Aorta (tissue), 5 donors: Measurements from ENCODE around the gene MANF. TPM values are rescaled to one million over a fixed set of nuclear protein-coding genes. Genes with fewer than 3 reads are reported as not detected.
A peak's percentile ranks its signal among the peaks of the same experiment; 100 is the strongest.

Source experiments
- ATAC-seq: fragments of 200-7000 bp; cut with Tn5 transposase; one replicate; pipeline ENCODE4 v1.9.1; 2022; ENCODE audit warnings: moderate library complexity; ENCODE audit not compliant: low FRiP score
- DNase-seq, 2 donors: peaks; one replicate each; pipeline ENCODE4 v3.0.0-alpha.2; 2020
- H3K27ac ChIP-seq, 2 donors: one replicate each; pipeline ENCODE4 v1.5.1; 2013; ENCODE audit warnings: low read length in 2 of 2, mild to moderate bottlenecking in 2 of 2, moderate library complexity in 2 of 2, control low read depth in 1 of 2, inconsistent platforms in 1 of 2, low read depth in 1 of 2
- H3K27me3 ChIP-seq, 2 donors: one replicate each; pipeline ENCODE4 v1.6.1; 2013; ENCODE audit warnings: control low read depth in 1 of 2, low read length in 1 of 2, mild to moderate bottlenecking in 1 of 2, moderate library complexity in 1 of 2; ENCODE audit not compliant: insufficient read depth in 2 of 2, control insufficient read depth in 1 of 2
- H3K36me3 ChIP-seq, 2 donors: one replicate each; pipeline ENCODE4 v1.6.1; 2013; ENCODE audit warnings: control low read depth in 1 of 2, low read length in 1 of 2, mild to moderate bottlenecking in 1 of 2; ENCODE audit not compliant: insufficient read depth in 2 of 2, control insufficient read depth in 1 of 2
- H3K4me1 ChIP-seq, 2 donors: one replicate each; pipeline ENCODE4 v1.6.1; 2013; ENCODE audit warnings: low read length in 2 of 2, control low read depth in 1 of 2, mild to moderate bottlenecking in 1 of 2, moderate library complexity in 1 of 2; ENCODE audit not compliant: insufficient read depth in 2 of 2, control insufficient read depth in 1 of 2
- H3K4me3 ChIP-seq, 2 donors: one replicate each; pipeline ENCODE4 v1.5.1; 2013; ENCODE audit warnings: low read length in 2 of 2, control low read depth in 1 of 2, mild to moderate bottlenecking in 1 of 2
- H3K9me3 ChIP-seq: one replicate; pipeline ENCODE4 v1.6.1; 2013; ENCODE audit warnings: mild to moderate bottlenecking, low read length; ENCODE audit not compliant: control insufficient read depth
- WGBS, 2 donors: extraction: QIAGEN DNeasy Blood & Tissue Kit; methylation state at CpG; one replicate each; pipeline ENCODE4 v1.1.7; 2013; 5-methylcytosine and 5-hydroxymethylcytosine counted together
- intact Hi-C, 2 donors: fragments of 100-400 bp; cut with DNase I; formaldehyde crosslinking; loops; one replicate each; pipeline versions ENCODE4 v1.14.2 to v1.15.0; 2022
- long read RNA-seq, 2 donors: library from polyadenylated mRNA; unstranded; transcript quantifications; one replicate each; pipeline ENCODE4 v2.0.0, GENCODE V29; 2020 to 2021
- polyA plus RNA-seq, 2 donors: library from polyadenylated mRNA; stranded (reverse); fragments of 200-250 nt; gene quantifications; one replicate each; pipeline ENCODE4 v1.2.3, GENCODE V29; 2013
- total RNA-seq, 2 donors: library from RNA; stranded (reverse); fragmentation: NEBNext Ultra II Directional; extraction: Animal tissue kit (Norgen Biotek cat#: 25700); gene quantifications; one replicate each; pipeline ENCODE4 v1.2.1, GENCODE V29; 2021
- donor health status: healthy with polysubstance abuse.
- donor health status: Bipolar disorder and iron deficiency.
- donor health status: DM: no; HTN: no; CAD: no.
- donor health status: DM: no; HTN: no; CAD: no.
- donor health status: DM: yes; HTN: yes; CAD: no.

MANF gene
- total RNA-seq (100 to 1,000 TPM in 1 of 2 donors, 10 to 100 TPM in 1; 78.9 to 108 TPM), polyA plus RNA-seq (10 to 100 TPM; 47.7 to 67.1 TPM)
- long read RNA-seq, donor 1, transcript MANF-204 (4 exons, 1,153 nt) = major isoform, 8 of 13 reads
- long read RNA-seq, donor 1, partial matches to known transcripts = 2 of 13 reads
- long read RNA-seq, donor 1, other reads (novel, unspliced or antisense) = 1 of 13 reads
- long read RNA-seq, donor 2, transcript MANF-204 (4 exons, 1,153 nt) = major isoform, 10 of 15 reads
- long read RNA-seq, donor 2, partial matches to known transcripts = 0 of 15 reads
- long read RNA-seq, donor 2, other reads (novel, unspliced or antisense) = 5 of 15 reads

- Histone ChIP-seq H3K4me1 (peaks cover 0 to 2% of the 10 kb centered on the region in 2 donors), H3K36me3 (peaks cover 0 to 3% of the 10 kb centered on the region in 2 donors), H3K4me3 (peak within 1 kb of the TSS; percentile 43 to 72), H3K27ac (peak within 1 kb of the TSS; percentile 57 to 81), H3K9me3 (no peaks in the 10 kb centered on the region), H3K27me3 (no peaks in the 10 kb centered on the region)
- ATAC-seq (peak; percentile 98), DNase-seq (peak; percentile 99)
- WGBS, 2 donors = 0 to 1% methylated on average over 41 to 65 of the region's 65 CpGs
- intact Hi-C loops = loop anchor here (1.0 to 5.0 kb wide), 3 partner anchors 768 to 813 kb away; partner anchors contain the start of gene MAPKAPK3 (in 1 of the 2)
Observed at GRCh38 chr3:51384726-51385473, at the start of gene MANF. MANF (plus strand) TSS chr3:51385291; CDS start chr3:51385343, 52 bp downstream.

DNA sequence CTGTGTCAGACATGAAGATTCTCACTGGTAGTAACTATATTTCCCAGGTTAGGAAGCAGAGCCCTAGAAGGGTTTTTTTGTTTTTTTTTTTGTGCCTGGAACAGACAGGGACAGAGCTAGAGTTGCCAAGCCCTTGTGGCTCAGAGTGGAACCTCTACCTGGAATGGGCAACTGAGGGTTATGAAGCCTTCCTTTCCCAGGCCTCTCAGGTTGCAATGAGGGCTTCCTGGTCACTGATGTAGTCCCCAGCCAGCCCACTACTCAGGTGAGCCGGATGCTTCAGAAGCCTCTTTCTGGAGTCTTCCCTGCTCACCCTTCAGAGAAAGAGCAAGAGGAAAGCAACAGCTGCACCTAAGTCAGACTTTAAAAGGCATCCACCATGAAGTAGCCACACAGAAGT lies 48.8 kb upstream of the MANF start:
- DNase-seq (no peak), ATAC-seq (no peak)
- Histone ChIP-seq H3K27me3 (no peaks in the 10 kb centered on the region), H3K9me3 (no peaks in the 10 kb centered on the region), H3K36me3 (no peaks in the 10 kb centered on the region), H3K4me1 (peaks cover 2 to 7% of the 10 kb centered on the region in 2 donors), H3K4me3 (no peak overlapping the region), H3K27ac (no peak overlapping the region)
- 82 to 89% methylated on average over 1 of the region's 1 CpG for WGBS, 2 donors
- intact Hi-C loops = no loop called here

DNA sequence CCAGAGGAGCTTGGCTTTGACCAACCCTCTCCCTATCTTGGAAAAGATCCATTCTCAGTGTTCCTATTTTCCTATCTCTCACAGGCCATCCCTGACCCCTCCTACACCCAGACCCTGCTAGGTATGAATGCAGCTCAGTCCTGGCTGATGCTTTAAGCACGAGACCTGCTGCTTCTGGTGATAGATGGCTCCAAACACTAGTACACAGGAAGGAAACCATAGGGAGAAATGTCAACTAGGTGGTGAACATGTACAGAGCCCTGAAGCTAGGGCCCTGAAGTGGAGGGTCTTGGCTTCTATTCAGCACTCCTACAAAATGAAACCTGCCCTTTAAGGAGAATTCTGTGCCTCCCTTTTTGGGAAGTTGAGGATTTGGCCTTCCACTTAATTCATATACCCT lies 47.4 kb upstream of the MANF start:
- Histone ChIP-seq H3K36me3 (no peaks in the 10 kb centered on the region), H3K4me1 (peaks cover 2 to 7% of the 10 kb centered on the region in 2 donors), H3K27ac (no peak overlapping the region), H3K9me3 (no peaks in the 10 kb centered on the region), H3K4me3 (no peak overlapping the region), H3K27me3 (no peaks in the 10 kb centered on the region)
- 86 to 91% methylated on average over 1 of the region's 1 CpG for WGBS, 2 donors
- DNase-seq (no peak), ATAC-seq (no peak)
- intact Hi-C loops = no loop called here

GRCh38 chr3:51338632-51339031 lies 46.5 kb upstream of the MANF start:
- DNase-seq (no peak), ATAC-seq (no peak)
- no peaks in the 10 kb centered on the region for H3K36me3 ChIP-seq
- no peaks in the 10 kb centered on the region for H3K27me3 ChIP-seq
- H3K9me3 ChIP-seq = no peaks in the 10 kb centered on the region
- H3K4me3 ChIP-seq = no peak overlapping the region
- intact Hi-C loops = no loop called here
- 86 to 92% methylated on average over 3 of the region's 3 CpGs for WGBS, 2 donors
- H3K27ac ChIP-seq = no peak overlapping the region
- H3K4me1 ChIP-seq = peaks cover 2 to 7% of the 10 kb centered on the region in 2 donors

GRCh38 chr3:51340013-51340829 lies 44.9 kb upstream of the MANF start:
- H3K36me3 ChIP-seq = no peaks in the 10 kb centered on the region
- no peaks in the 10 kb centered on the region for H3K27me3 ChIP-seq
- intact Hi-C loops = no loop called here
- 24 to 25% methylated on average over 4 of the region's 4 CpGs for WGBS, 2 donors
- peak overlapping the region; percentile 79 to 98 for H3K27ac ChIP-seq
- H3K9me3 ChIP-seq = no peaks in the 10 kb centered on the region
- H3K4me1 ChIP-seq = peaks cover 2 to 7% of the 10 kb centered on the region in 2 donors
- DNase-seq (peak in 1 of 2 donors; percentile 58), ATAC-seq (peak; percentile 86)
- no peak overlapping the region for H3K4me3 ChIP-seq

GRCh38 chr3:51340989-51341636 lies 44.0 kb upstream of the MANF start:
- Histone ChIP-seq H3K36me3 (no peaks in the 10 kb centered on the region), H3K4me1 (peaks cover 2 to 7% of the 10 kb centered on the region in 2 donors), H3K27me3 (no peaks in the 10 kb centered on the region), H3K4me3 (no peak overlapping the region), H3K9me3 (no peaks in the 10 kb centered on the region), H3K27ac (peak overlapping the region; percentile 33 to 98)
- ATAC-seq (no peak), DNase-seq (no peak)
- intact Hi-C loops = no loop called here
- 91 to 92% methylated on average over 8 of the region's 8 CpGs for WGBS, 2 donors

GRCh38 chr3:51343918-51344687 lies 41.0 kb upstream of the MANF start:
- DNase-seq = peak in 1 of 2 donors; percentile 60
- ATAC-seq = no peak
- no peaks in the 10 kb centered on the region for H3K27me3 ChIP-seq
- H3K4me3 ChIP-seq = no peak overlapping the region
- no peaks in the 10 kb centered on the region for H3K9me3 ChIP-seq
- H3K4me1 ChIP-seq = peaks cover 2 to 7% of the 10 kb centered on the region in 2 donors
- intact Hi-C loops = no loop called here
- no peak overlapping the region for H3K27ac ChIP-seq
- H3K36me3 ChIP-seq = no peaks in the 10 kb centered on the region
- 76 to 80% methylated on average over 7 of the region's 7 CpGs for WGBS, 2 donors
